Epithelial cell of prostate (primary cell): ENCODE measurements around the gene IGFLR1.

Source experiments
- DNase-seq: peaks from one replicate; pipeline ENCODE4 v3.0.0-alpha.2; 2011; ENCODE audit warnings: low read depth, low spot score
- H3K27ac ChIP-seq: fragments of 450-650 bp; 2 replicates; pipeline ENCODE4 v1.5.1; 2017; ENCODE audit warnings: mild to moderate bottlenecking

Gene IGFLR1, protein sequence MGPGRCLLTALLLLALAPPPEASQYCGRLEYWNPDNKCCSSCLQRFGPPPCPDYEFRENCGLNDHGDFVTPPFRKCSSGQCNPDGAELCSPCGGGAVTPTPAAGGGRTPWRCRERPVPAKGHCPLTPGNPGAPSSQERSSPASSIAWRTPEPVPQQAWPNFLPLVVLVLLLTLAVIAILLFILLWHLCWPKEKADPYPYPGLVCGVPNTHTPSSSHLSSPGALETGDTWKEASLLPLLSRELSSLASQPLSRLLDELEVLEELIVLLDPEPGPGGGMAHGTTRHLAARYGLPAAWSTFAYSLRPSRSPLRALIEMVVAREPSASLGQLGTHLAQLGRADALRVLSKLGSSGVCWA

DNA sequence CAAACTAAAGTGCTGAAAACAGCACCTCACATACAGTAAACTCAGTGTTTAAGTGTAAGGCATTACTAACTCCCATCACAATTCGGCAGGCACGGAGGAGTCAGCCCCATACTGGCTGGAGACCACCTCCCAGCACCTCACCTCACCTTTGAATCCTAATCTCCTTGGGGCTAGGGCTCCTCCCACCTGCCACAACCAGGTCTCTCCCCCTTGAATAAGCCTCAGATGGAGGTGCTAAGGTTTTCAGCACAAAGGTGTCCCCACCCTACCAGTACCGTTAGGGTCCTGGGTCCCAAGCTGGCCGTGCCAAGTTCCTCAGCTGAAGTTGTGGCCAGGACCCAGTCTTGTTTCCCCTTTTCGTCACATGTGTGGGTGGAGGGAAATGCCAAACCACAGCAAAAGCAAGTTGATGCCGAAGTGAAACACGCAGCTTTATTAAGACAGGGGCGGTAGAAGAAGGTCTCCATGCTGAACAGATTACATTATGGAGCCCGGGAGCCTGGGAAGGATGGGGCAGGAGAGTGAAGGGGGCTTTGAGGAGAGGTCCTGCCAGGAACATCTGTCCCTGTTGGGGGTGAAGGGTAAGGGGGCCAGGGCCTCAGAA is at the start of gene IGFLR1:
Gene IGFLR1 (minus strand): TSS at position 332 of the 604 bp plus-strand sequence. CDS start 1,272 bp downstream, outside the sequence.
- no peak within 1 kb of the TSS for H3K27ac ChIP-seq
- DNase-seq: no peak

DNA sequence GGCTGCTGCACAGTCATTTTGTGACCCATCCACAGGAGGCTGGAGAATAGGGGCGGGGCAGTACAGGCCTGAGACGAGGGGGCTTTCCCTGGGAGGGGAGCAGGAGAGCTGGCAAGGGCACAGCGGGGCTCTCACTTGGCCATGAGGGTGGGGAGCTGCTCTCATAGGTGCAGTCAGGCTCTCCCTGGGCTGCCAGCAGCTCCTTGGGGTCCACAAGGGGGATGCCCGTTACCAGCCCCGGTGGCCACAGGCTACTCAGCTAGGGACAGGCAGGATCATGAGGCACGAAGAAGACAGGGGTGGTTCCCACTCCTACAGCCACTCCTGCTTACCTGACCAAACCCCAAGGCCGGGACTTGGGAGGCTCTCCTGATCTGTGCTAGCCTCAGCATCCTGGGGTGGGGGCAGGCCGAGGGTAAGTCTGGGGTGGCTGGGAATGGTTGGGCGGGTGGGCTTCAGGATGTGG is 49.6 kb upstream of the IGFLR1 start:
- H3K27ac ChIP-seq: no peak overlapping the region
- no peak for DNase-seq

DNA sequence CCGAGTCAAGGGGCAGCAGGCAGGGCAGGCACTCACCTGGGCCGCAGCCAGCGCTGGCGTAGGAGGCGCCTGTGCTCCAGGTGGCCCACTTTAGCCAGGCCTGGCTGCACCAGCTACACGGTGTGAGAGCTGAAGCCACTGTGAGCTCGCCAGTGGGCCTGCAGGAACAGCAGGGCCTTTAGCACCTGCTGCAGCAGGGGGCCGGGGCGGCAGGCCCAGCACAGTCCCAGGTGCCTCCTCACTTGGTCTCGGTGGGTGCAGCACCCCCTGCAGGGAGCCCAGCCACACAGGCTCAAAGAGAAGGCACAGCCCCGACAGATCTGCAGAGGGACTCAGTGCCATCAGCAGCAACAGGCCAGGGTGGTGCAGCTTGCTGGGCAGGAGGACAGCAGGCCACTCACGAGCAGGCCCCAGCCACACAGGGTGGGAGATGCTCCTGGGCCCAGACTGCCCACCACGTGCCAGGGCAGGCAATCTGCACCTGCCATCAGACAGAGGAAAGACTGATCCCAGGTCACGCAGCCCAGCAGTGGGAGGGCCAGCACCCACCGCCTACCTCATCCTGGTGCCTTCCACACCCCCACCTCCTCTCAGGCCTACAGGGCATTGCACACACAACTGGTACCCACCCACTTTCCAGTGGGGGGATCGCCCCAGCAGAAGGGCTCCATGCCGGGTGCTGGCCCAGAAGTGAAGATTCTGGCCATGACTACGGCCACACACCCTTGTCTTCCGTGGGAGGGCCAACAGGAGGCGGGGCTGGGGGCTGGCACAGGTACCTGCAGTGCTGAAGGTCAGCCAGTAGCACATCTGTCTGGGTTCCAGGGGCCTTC is 48.9 kb upstream of the IGFLR1 start:
- DNase-seq: no peak
- no peak overlapping the region for H3K27ac ChIP-seq

DNA sequence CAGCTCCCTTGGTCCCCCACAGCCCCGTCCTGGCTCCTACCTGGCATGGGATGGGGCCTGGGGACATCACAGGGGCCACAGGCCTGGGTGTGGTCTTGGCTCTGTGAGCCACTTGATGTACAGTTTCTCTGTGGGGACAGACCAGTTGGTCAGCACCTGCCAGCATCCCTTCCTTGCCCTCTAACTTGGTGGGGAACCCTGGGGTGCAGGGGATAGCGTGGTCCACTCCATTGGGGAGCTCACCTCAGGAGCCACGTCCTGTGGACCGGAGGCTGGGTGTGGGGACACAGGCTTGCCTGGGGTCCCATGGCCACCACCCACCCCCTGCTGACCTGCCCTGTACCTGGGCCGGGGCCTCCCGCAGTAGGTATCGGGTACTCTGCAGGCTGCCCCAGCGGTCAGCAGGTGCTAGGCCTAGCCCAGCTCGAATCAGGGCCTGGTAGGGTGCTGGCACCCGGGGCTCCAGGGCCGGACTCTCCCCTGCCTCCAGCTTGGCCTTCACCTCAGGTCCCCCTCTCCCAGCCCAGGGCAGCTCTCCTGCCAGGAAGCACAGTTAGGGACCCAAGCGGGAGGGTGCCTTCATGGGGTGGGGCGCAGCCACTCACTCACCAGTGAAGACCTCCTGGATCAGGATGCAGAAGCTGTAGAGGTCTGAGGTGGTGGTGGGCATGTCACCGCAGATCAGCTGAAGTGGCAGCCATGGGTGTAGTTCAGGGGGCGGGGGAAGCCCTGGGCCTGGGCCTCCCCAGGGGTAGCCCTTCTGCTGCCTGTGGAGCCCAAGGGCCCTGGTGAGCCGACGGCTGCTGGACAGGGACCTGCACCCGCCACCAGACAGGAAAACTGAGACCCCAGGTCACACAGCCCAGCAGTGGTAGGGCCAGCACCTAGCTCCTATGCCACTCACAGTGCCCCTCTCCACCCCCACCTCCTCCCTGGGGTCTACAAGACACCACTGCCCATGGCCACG is 48.0 kb upstream of the IGFLR1 start:
- H3K27ac ChIP-seq: no peak overlapping the region
- no peak for DNase-seq

DNA sequence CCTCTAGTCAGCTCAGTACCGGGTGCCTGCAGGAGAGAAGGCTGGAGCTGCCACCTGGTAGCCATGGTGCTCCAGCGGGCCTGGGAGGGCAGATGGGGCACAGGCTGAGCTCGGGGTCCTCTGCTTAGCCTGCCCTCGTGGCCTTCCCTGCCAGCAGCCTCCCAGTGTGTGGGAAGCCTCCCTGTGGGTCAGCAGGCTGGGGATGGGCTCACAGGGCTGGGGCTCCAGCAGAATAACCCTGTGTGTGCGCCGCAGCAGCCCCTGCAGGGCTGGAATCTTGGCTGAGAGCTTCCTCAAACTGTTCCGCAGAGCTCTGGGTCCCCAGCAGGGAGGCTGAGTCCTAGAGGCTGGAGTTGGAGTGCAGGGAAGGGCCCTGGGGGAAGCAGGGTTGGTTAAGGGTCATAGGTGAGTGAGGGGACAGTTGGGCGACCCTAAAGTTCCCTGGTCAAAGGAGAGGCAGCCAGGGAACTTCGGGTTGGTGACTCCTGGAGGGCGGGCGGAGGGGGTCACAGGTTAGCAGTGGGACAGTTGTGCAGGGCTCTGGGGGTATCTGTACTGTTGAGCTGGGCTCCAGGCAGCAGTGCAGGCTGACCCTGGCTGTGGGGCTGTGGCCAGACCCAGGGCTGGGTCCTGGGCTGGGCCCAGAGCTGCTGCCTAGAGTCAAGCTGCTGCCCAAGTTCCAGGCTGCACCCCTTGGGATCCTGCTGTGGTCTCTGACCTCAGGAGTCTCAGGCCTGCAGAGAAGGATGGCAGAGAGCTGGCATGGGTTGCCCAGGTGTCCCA is 47.1 kb upstream of the IGFLR1 start:
- no peak overlapping the region for H3K27ac ChIP-seq
- no peak for DNase-seq

DNA sequence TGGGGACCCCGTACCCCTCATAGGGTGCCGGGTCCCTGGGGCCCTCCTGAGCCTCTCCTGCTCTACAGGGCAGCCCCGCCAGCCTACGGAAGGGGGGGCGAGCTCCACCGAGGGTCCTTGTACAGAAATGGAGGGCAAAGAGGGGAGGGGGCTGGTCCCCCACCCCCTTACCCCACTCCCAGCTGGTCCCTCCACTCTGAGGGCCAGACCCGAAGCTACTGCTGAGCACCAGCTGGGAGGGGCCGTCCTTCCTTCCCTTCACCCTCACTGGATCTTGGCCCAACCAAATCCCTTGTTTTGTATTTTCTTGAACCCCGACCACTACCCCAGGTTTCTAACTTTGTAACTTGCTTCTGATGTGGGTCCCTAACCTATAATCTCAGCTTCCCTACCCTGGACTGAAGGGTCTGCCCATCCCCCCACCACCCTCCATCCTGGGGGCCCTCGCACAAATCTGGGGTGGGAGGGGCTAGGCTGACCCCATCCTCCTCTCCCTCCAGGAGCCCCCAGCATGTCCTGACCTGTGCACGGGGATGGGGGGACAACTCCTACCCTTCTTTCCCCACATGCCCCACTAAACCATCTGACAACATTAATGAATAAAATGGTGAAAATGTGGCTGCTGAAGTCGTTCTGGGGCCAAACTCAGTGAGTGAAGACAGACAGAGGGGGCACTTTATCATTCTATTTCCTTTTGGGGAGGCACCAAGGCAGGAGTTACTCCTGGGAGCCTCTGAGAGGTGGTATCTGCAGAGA is 46.1 kb upstream of the IGFLR1 start:
- no peak overlapping the region for H3K27ac ChIP-seq
- no peak for DNase-seq

DNA sequence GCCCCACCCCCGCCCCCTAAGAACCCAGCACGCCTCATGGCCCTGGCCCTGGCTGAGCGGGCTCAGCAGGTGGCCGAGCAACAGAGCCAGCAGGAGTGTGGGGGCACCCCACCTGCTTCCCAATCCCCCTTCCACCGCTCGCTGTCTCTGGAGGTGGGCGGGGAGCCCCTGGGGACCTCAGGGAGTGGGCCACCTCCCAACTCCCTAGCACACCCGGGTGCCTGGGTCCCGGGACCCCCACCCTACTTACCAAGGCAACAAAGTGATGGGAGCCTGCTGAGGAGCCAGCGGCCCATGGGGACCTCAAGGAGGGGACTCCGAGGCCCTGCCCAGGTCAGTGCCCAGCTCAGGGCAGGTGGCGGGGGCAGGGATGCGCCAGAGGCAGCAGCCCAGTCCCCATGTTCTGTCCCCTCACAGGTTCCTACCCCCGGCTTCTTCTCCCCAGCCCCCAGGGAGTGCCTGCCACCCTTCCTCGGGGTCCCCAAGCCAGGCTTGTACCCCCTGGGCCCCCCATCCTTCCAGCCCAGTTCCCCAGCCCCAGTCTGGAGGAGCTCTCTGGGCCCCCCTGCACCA is 45.1 kb upstream of the IGFLR1 start:
- no peak overlapping the region for H3K27ac ChIP-seq
- DNase-seq: no peak

DNA sequence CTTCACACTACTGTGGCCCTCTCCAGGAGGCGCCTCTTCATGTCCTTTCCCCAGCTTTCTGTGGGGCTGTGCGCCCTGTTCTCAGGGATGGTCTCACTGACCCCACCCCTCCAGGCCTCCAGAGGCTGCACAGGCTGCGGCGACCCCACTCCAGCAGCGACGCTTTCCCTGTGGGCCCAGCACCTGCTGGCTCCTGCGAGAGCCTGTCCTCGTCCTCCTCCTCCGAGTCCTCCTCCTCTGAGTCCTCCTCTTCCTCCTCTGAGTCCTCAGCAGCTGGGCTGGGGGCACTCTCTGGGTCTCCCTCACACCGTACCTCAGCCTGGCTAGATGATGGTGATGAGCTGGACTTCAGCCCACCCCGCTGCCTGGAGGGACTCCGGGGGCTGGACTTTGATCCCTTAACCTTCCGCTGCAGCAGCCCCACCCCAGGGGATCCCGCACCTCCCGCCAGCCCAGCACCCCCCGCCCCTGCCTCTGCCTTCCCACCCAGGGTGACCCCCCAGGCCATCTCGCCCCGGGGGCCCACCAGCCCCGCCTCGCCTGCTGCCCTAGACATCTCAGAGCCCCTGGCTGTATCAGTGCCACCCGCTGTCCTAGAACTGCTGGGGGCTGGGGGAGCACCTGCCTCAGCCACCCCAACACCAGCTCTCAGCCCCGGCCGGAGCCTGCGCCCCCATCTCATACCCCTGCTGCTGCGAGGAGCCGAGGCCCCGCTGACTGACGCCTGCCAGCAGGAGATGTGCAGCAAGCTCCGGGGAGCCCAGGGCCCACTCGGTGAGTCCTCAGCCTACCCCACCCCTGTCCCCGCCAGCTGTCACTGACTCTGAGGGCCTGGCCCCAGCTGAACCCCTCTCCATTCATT is 44.3 kb upstream of the IGFLR1 start:
- no peak for DNase-seq
- H3K27ac ChIP-seq: no peak overlapping the region

DNA sequence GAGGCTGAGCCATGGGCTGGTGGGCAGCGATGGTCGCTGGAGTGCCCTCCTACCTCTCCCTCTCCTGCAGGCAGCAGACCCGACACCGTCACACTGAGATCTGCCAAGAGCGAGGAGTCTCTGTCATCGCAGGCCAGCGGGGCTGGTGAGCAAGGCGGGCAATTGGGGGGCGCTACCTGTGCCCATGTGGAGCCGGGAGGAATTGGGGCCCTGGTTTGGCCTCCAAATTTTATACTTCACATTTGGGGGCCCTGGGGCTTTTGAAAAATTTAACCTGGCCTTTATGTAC is 43.0 kb upstream of the IGFLR1 start:
- no peak overlapping the region for H3K27ac ChIP-seq
- DNase-seq: no peak

DNA sequence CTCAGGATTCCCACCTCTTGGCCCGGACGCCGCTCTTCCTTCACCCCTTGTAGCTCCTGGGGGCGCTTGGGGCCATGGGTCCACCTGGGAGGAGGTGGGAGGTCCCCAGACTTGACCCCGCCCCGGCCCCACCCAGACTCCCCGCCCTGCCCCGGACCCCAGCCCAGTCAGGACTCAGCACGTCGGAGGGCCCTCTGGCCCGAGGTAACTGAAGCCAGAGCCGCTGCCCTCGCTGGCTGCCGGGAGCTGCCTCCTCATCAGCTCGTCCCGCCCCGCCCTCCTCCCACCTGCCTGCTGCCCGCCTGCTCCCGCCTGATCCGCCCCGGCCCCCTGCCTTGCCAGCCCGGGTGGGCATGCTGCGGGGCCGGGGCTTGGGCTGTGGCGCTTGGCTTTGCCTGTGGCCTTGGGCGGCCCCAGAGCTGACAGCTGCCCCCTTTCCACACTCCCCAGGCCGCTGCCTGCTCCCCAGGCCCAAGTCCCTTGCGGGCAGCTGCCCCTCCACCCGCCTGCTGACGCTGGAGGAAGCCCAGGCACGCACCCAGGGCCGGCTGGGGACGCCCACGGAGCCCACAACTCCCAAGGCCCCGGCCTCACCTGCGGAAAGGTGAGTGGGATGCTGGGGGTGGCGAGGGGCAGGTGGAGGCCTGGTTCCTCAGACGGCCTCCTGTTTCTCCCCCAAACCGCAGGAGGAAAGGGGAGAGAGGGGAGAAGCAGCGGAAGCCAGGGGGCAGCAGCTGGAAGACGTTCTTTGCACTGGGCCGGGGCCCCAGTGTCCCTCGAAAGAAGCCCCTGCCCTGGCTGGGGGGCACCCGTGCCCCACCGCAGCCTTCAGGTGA is 42.5 kb upstream of the IGFLR1 start:
- DNase-seq: no peak
- H3K27ac ChIP-seq: no peak overlapping the region

DNA sequence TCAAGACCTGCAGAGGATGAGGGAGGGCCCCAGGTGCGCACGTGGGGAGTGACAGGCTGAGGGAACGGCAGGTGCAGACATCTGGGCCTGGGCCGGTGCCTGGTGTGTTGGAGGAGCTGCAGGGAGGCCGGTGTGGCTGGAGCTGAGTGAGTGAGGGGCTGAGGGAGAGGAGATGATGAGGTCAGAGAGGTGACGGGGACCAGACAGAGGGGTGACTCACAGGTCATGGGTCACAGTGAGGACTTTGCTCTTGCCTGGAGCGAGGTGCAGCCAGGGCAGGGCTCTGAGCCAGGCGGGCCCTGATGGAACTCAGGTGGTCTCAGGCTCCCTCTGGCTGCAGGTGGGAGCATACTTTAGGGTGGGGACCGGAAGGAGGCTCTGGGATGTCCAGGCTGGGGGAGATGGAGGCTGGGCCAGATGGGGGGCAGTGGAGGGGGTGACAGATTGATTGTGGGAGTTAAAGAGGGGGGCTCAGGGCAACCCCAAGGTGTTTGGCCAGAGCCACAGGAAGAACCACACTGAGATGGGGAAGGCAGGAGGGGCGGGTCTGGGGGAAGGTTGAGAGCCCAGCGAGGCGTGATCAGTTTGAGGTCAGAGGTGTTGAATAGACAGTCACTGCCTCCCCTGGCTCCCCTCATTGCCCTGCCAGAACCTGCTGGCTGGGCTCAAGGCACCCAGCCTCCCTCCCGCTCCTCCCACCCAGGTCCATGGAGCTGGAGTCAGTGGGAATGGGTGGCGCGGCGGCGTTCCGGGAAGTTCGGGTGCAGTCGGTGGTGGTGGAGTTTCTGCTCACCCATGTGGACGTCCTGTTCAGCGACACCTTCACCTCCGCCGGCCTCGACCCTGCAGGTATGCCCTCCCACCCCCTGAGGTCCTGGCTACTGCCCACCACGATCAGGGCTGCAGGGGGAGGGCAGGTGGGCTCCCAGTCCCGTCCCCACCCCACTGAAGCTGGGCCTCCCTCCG is 41.5 kb upstream of the IGFLR1 start:
- DNase-seq: no peak
- H3K27ac ChIP-seq: no peak overlapping the region

DNA sequence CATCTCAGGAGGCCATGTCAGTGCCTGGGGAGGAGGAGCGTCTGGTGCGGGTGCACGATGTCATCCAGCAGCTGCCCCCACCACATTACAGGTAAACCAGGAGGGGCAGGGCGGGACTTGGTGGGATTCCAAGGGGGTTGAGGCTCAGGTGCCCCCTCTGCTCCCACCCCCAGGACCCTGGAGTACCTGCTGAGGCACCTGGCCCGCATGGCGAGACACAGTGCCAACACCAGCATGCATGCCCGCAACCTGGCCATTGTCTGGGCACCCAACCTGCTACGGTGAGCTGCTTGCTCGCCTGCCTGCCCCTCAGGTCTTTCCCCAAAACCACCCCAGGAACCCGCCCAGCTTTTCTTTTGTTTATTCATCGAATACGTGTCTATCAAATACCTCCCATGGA is 40.3 kb upstream of the IGFLR1 start:
- DNase-seq: no peak
- H3K27ac ChIP-seq: no peak overlapping the region

DNA sequence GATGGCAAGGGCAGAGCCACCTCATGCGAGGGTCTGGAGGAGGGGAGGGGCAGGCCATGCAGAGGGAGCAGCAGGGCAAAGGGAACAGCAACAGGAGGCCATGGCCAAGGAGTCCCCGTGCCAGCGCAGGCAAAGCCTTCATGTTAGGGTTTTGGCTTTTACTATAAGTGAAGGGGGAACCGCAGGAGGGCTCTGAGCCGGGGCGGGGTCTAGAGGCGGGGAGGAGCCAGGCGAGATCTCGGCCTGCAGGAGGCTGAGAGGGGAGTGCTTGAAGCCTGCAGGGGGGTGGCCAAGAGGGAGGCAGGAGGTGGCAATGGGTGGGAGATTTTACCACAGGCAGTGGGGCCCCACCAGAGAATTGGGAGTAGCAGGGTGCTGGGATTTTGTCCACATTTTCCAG is 39.4 kb upstream of the IGFLR1 start:
- no peak for DNase-seq
- H3K27ac ChIP-seq: no peak overlapping the region

DNA sequence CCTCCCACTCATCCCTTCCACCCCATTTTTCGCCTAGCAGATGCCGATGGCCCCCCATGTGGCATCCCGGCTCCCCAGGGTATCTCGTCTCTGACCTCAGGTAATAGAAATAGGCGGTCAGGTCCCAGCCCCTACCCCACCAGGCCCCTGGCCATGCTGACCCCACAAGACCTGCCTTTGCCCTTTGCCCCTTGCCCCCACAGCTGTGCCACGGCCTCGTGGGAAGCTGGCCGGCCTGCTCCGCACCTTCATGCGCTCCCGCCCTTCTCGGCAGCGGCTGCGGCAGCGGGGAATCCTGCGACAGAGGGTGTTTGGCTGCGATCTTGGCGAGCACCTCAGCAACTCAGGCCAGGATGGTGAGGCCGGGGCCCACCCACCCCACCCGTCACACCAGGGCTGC is 38.5 kb upstream of the IGFLR1 start:
- DNase-seq: no peak
- H3K27ac ChIP-seq: no peak overlapping the region

DNA sequence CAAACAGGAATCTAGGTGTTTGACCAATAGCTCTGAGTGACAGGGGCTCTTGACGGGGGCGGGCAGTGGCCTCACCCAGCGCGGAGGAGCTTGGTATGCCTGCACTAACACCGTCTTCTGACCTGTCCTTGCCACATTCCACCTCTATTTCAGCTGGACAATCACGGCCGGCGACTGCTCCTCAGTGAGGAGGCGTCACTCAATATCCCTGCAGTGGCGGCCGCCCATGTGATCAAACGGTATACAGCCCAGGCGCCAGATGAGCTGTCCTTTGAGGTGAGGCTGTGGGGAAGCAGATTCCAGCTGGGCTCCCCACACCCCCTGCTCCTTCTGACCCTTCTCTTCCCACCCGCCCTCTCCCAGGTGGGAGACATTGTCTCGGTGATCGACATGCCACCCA is 37.8 kb upstream of the IGFLR1 start:
- no peak for DNase-seq
- H3K27ac ChIP-seq: no peak overlapping the region

DNA sequence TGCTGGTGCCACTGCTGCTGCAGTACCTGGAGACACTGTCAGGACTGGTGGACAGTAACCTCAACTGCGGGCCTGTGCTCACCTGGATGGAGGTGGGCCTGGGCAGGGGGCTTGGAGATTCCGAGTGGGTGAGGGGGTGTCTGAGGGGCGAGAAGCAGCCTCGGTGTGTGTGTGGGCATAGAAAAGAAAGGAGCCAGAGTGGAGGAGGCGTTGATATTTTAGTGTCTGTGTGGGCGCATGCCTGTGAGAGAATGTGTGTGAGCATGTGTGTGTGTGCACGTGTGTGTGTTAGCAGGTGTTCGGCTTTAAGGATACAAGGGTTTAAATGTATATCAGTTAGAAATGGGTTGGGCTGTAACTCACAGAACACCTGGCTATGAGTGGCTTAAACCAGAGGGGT is 36.8 kb upstream of the IGFLR1 start:
- no peak for DNase-seq
- H3K27ac ChIP-seq: no peak overlapping the region
